BJ (cell line): ENCODE results near the gene WDPCP. TPM values are rescaled to one million over a fixed set of nuclear protein-coding genes. Genes with fewer than 3 reads are reported as not detected.

ENCODE experiments used
- CTCF ChIA-PET: fragments of 350-600 bp; formaldehyde crosslinking; extraction: SDS; loops from one replicate; lab custom pipeline; 2021; ENCODE audit warnings: antibody characterized with exemption, inconsistent platforms; lab: Yijun Ruan, JAX
- POLR2A ChIA-PET: fragments of 300-600 bp; sonication (Branson Sonifier 250); formaldehyde crosslinking; extraction: SDS; loops from one replicate; lab custom pipeline; 2021; ENCODE audit warnings: antibody characterized with exemption; lab: Charles Lee
- DNase-seq: peaks from one replicate; pipeline ENCODE4 v3.0.0-alpha.2; 2011; ENCODE audit warnings: low read depth
- H3K27me3 ChIP-seq: 2 replicates; pipeline ENCODE4 v1.6.0; 2011; ENCODE audit warnings: low read length; ENCODE audit not compliant: control insufficient read depth, insufficient read depth
- H3K36me3 ChIP-seq: 2 replicates; pipeline ENCODE4 v1.5.1; 2011; ENCODE audit warnings: low read length; ENCODE audit not compliant: control insufficient read depth, insufficient read depth
- H3K4me3 ChIP-seq: 2 replicates; pipeline ENCODE4 v1.5.1; 2011; ENCODE audit warnings: low read depth, mild to moderate bottlenecking, control low read depth, low read length
- CTCF ChIP-seq: IDR thresholded peaks from 2 replicates; pipeline ENCODE4 v1.5.1; 2011; ENCODE audit warnings: low read depth, mild to moderate bottlenecking, control low read depth, inconsistent platforms, low read length, moderate library complexity; ENCODE audit not compliant: insufficient read depth
- polyA plus RNA-seq: library from polyadenylated mRNA; depleted of rRNA; stranded (reverse); fragments of >200 nt; gene quantifications from 2 replicates; pipeline ENCODE4 v1.2.3, GENCODE V29; 2011

Gene WDPCP
- polyA plus RNA-seq, 1 experiment, result 4.2 TPM

- Histone ChIP-seq H3K27me3 (no peaks in the 10 kb centered on the region; the same call in 1 of the 2 replicates), H3K36me3 (no peaks in the 10 kb centered on the region), H3K4me3 (no peak overlapping the region)
- ChIA-PET CTCF (interaction anchor here (0.6 to 2.6 kb wide), 4 partner anchors 11 to 223 kb away, joined by 3 to 7 read pairs (median 3); no protein-coding TSS in a partner anchor), POLR2A (no interaction called here)
- DNase-seq, result no peak
- TF ChIP-seq CTCF, result no peak
These were observed 395.1 kb downstream of the WDPCP start for GRCh38 chr2:63192889-63193774.

GRCh38 chr2:63192169-63192888, 395.9 kb downstream of the WDPCP start:
- POLR2A ChIA-PET, result no interaction called here
- DNase-seq, result no peak
- no peaks in the 10 kb centered on the region for H3K36me3 ChIP-seq
- CTCF ChIA-PET, result interaction anchor here (1.1 to 2.6 kb wide), 3 partner anchors 11 to 16 kb away, joined by 3 to 7 read pairs (median 3); no protein-coding TSS in a partner anchor
- H3K4me3 ChIP-seq, result no peak overlapping the region
- no peaks in the 10 kb centered on the region; the same call in 1 of the 2 replicates for H3K27me3 ChIP-seq
- no peak for TF ChIP-seq CTCF

GRCh38 chr2:63189026-63189425, 399.3 kb downstream of the WDPCP start:
- Histone ChIP-seq H3K27me3 (no peaks in the 10 kb centered on the region; the same call in 1 of the 2 replicates), H3K4me3 (no peak overlapping the region), H3K36me3 (no peaks in the 10 kb centered on the region)
- ChIA-PET POLR2A (no interaction called here), CTCF (interaction anchor here (0.9 to 1.8 kb wide), 3 partner anchors 20 to 732 kb away, joined by 3 to 6 read pairs (median 4); no protein-coding TSS in a partner anchor)
- no peak for DNase-seq
- peak; percentile 95 for TF ChIP-seq CTCF

GRCh38 chr2:63186331-63186730, 401.9 kb downstream of the WDPCP start:
- H3K27me3 ChIP-seq, result no peaks in the 10 kb centered on the region; the same call in 1 of the 2 replicates
- TF ChIP-seq CTCF, result no peak
- H3K4me3 ChIP-seq, result no peak overlapping the region
- DNase-seq, result no peak
- no peaks in the 10 kb centered on the region for H3K36me3 ChIP-seq
- ChIA-PET POLR2A (no interaction called here), CTCF (no interaction called here)
